NCI-H82 treated with DMSO at 0.1 percent for 48 hours (cell line): ENCODE measurements around the gene MRM3.
"Not testable (repeated sequence)": the region's sequence is repeated elsewhere in the genome, so short reads cannot be mapped to it uniquely, and the experiment has no call there.

Experiments used
- DNase-seq: peaks from one replicate; lab custom pipeline; 2025; ENCODE audit not compliant: unreplicated experiment; lab: John Stamatoyannopoulos, UW

Gene MRM3

GRCh38 chr17:752620-753219 lies 29.4 kb upstream of the MRM3 start:
- no peak for DNase-seq

GRCh38 chr17:753418-753817 lies 28.7 kb upstream of the MRM3 start:
- DNase-seq = no peak

- not testable (repeated sequence) for DNase-seq
Measured at GRCh38 chr17:755319-755961, 26.7 kb upstream of the MRM3 start.

- not testable (repeated sequence) for DNase-seq
Measured at GRCh38 chr17:756010-756567, 26.1 kb upstream of the MRM3 start.

GRCh38 chr17:759964-760363 lies 22.2 kb upstream of the MRM3 start:
- DNase-seq = no peak

GRCh38 chr17:760371-760770 lies 21.8 kb upstream of the MRM3 start:
- no peak for DNase-seq

- DNase-seq = no peak
Measured at GRCh38 chr17:767076-767475, 15.1 kb upstream of the MRM3 start.

- no peak for DNase-seq
Measured at GRCh38 chr17:773016-773415, 9.1 kb upstream of the MRM3 start.

GRCh38 chr17:773467-774312 lies 8.5 kb upstream of the MRM3 start:
- no peak for DNase-seq

- no peak for DNase-seq
Measured at GRCh38 chr17:774313-774584, 7.9 kb upstream of the MRM3 start.

GRCh38 chr17:778096-778495 lies 4.1 kb upstream of the MRM3 start:
- no peak for DNase-seq

- DNase-seq = no peak
Measured at GRCh38 chr17:784143-784542, 2.0 kb downstream of the MRM3 start.

- DNase-seq = not testable (repeated sequence)
Measured at GRCh38 chr17:785901-786300, 3.7 kb downstream of the MRM3 start.

- DNase-seq = no peak
Measured at GRCh38 chr17:787641-788221, 5.6 kb downstream of the MRM3 start.

GRCh38 chr17:788551-788950 lies 6.4 kb downstream of the MRM3 start:
- DNase-seq = no peak

- DNase-seq = no peak
Measured at GRCh38 chr17:789160-789840, 7.1 kb downstream of the MRM3 start.

GRCh38 chr17:789931-790873 lies 8.0 kb downstream of the MRM3 start:
- not testable (repeated sequence) for DNase-seq

GRCh38 chr17:790874-791247 lies 8.7 kb downstream of the MRM3 start:
- DNase-seq = not testable (repeated sequence)

GRCh38 chr17:791829-792228 lies 9.7 kb downstream of the MRM3 start:
- DNase-seq = no peak

- DNase-seq = no peak
Measured at GRCh38 chr17:792277-792676, 10.1 kb downstream of the MRM3 start.
